WTC11 (cell line): ENCODE data around the gene HLCS. TPM values are rescaled to one million over a fixed set of nuclear protein-coding genes. Genes with fewer than 3 reads are reported as not detected.

Experiments
- ATAC-seq: fragments of 200-7000 bp; cut with Tn5 transposase; 2 replicates; pipeline ENCODE4 v1.10.0; 2021; ENCODE audit warnings: mild to moderate bottlenecking, moderate library complexity
- CTCF ChIA-PET: fragments of 300-600 bp; sonication (Branson Sonifier 250); formaldehyde crosslinking; loops from one replicate; lab custom pipeline; 2021; ENCODE audit warnings: antibody characterized with exemption; lab: Charles Lee
- POLR2A ChIA-PET: fragments of 350-600 bp; sonication (Branson Sonifier 250); formaldehyde crosslinking; loops from one replicate; lab custom pipeline; 2021; ENCODE audit warnings: antibody characterized with exemption; lab: Charles Lee
- DNase-seq: peaks from one replicate; pipeline ENCODE4 v3.0.0; 2021; ENCODE audit warnings: low spot score
- H3K27ac Mint-ChIP-seq: 2 replicates; pipeline ENCODE4 v1.8.0; 2021; ENCODE audit warnings: mixed read lengths
- H3K27me3 Mint-ChIP-seq: 2 replicates; pipeline ENCODE4 v1.8.0; 2021; ENCODE audit warnings: low read depth, mild to moderate bottlenecking, moderate library complexity, mixed read lengths
- H3K36me3 Mint-ChIP-seq: 2 replicates; pipeline ENCODE4 v1.8.0; 2021; ENCODE audit warnings: mixed read lengths
- H3K4me1 Mint-ChIP-seq: 2 replicates; pipeline ENCODE4 v1.8.0; 2022; ENCODE audit warnings: mixed read lengths
- H3K4me3 Mint-ChIP-seq: 2 replicates; pipeline ENCODE4 v1.8.0; 2021; ENCODE audit warnings: mild to moderate bottlenecking, moderate library complexity, mixed read lengths
- H3K9me3 Mint-ChIP-seq: 2 replicates; pipeline ENCODE4 v1.8.0; 2021; ENCODE audit warnings: mixed read lengths
- ATF2 ChIP-seq: sonication (generic); formaldehyde crosslinking; IDR thresholded peaks from 2 replicates; pipeline ENCODE4 v1.8.1; 2022; ENCODE audit warnings: low read depth, missing genetic modification reagents, borderline replicate concordance
- CREM ChIP-seq: sonication (generic); formaldehyde crosslinking; IDR thresholded peaks from 2 replicates; pipeline ENCODE4 v1.8.1; 2022; ENCODE audit warnings: mild to moderate bottlenecking, missing genetic modification reagents, moderate library complexity
- ETV6 ChIP-seq: sonication (generic); formaldehyde crosslinking; IDR thresholded peaks from 2 replicates; pipeline ENCODE4 v1.8.1; 2022; ENCODE audit warnings: mild to moderate bottlenecking, missing genetic modification reagents
- GABPB1 ChIP-seq: sonication (generic); formaldehyde crosslinking; IDR thresholded peaks from 2 replicates; pipeline ENCODE4 v1.8.1; 2023; ENCODE audit warnings: mild to moderate bottlenecking, missing genetic modification reagents
- GRHL2 ChIP-seq: fragments of 250-450 bp; sonication (Bioruptor Pico); IDR thresholded peaks from 2 replicates; pipeline ENCODE4 v1.8.0; 2022; ENCODE audit warnings: mild to moderate bottlenecking, moderate library complexity; ENCODE audit not compliant: insufficient replicate concordance, severe bottlenecking
- HMGA2 ChIP-seq: fragments of 250-450 bp; sonication (Bioruptor Pico); IDR thresholded peaks from 2 replicates; pipeline ENCODE4 v1.4.0; 2021; ENCODE audit warnings: mild to moderate bottlenecking, moderate library complexity
- IRF2 ChIP-seq: sonication (generic); formaldehyde crosslinking; IDR thresholded peaks from 2 replicates; pipeline ENCODE4 v1.8.0; 2022; ENCODE audit warnings: low read depth, missing genetic modification reagents, borderline replicate concordance
- MLX ChIP-seq: sonication (generic); formaldehyde crosslinking; IDR thresholded peaks from 2 replicates; pipeline ENCODE4 v1.8.1; 2023; ENCODE audit warnings: mild to moderate bottlenecking, missing genetic modification reagents, moderate library complexity
- MYBL2 ChIP-seq: sonication (generic); formaldehyde crosslinking; IDR thresholded peaks from 2 replicates; pipeline ENCODE4 v1.8.1; 2023; ENCODE audit warnings: mild to moderate bottlenecking, moderate library complexity, missing genetic modification reagents
- NFYB ChIP-seq: sonication (generic); formaldehyde crosslinking; conservative IDR thresholded peaks from 2 replicates; pipeline ENCODE4 v1.8.0; 2022; ENCODE audit warnings: low read depth, missing genetic modification reagents
- NR1H2 ChIP-seq: sonication (generic); formaldehyde crosslinking; IDR thresholded peaks from 2 replicates; pipeline ENCODE4 v1.9.0; 2021; ENCODE audit warnings: mild to moderate bottlenecking, moderate library complexity, missing genetic modification reagents
- NR2C2 ChIP-seq: sonication (generic); formaldehyde crosslinking; IDR thresholded peaks from 2 replicates; pipeline ENCODE4 v1.8.0; 2022; ENCODE audit warnings: mild to moderate bottlenecking, missing genetic modification reagents
- PRDM15 ChIP-seq: sonication (generic); formaldehyde crosslinking; IDR thresholded peaks from 2 replicates; pipeline ENCODE4 v1.8.0; 2022; ENCODE audit warnings: missing genetic modification reagents
- PRRX2 ChIP-seq: fragments of 250-450 bp; sonication (Bioruptor Pico); IDR thresholded peaks from 2 replicates; pipeline ENCODE4 v1.8.0; 2021; ENCODE audit warnings: mild to moderate bottlenecking
- SMAD3 ChIP-seq: sonication (generic); formaldehyde crosslinking; IDR thresholded peaks from 2 replicates; pipeline ENCODE4 v1.8.0; 2022; ENCODE audit warnings: missing genetic modification reagents, mild to moderate bottlenecking, borderline replicate concordance
- SMAD4 ChIP-seq: sonication (generic); formaldehyde crosslinking; IDR thresholded peaks from 2 replicates; pipeline ENCODE4 v1.8.0; 2022; ENCODE audit warnings: mild to moderate bottlenecking, missing genetic modification reagents
- SOX15 ChIP-seq: fragments of 250-450 bp; sonication (Bioruptor Pico); IDR thresholded peaks from 2 replicates; pipeline ENCODE4 v1.9.0; 2021; ENCODE audit warnings: mild to moderate bottlenecking
- ZNF263 ChIP-seq: sonication (generic); formaldehyde crosslinking; IDR thresholded peaks from 2 replicates; pipeline ENCODE4 v1.8.1; 2022; ENCODE audit warnings: low read depth, mild to moderate bottlenecking, moderate library complexity, missing genetic modification reagents
- ZNF423 ChIP-seq: fragments of 250-450 bp; sonication (Bioruptor Pico); IDR thresholded peaks from 2 replicates; pipeline ENCODE4 v2.1.2; 2022; ENCODE audit warnings: mild to moderate bottlenecking, moderate library complexity
- ZNF512 ChIP-seq: sonication (generic); formaldehyde crosslinking; IDR thresholded peaks from 2 replicates; pipeline ENCODE4 v1.8.1; 2022; ENCODE audit warnings: missing genetic modification reagents, borderline replicate concordance
- total RNA-seq: library from RNA; stranded (reverse); gene quantifications from 3 replicates; pipeline ENCODE4 v1.2.3, GENCODE V29; 2021

The HLCS gene
- total RNA-seq, 1 experiment from 2014 or later: 9.3 TPM

- ChIA-PET POLR2A (no interaction called here), CTCF (interaction anchor here (1.4 to 1.7 kb wide), 2 partner anchors 91 to 154 kb away, joined by 5 read pairs; no protein-coding TSS in a partner anchor)
- ATAC-seq (no peak), DNase-seq (no peak)
- no peak overlapping the region for H3K4me3 Mint-ChIP-seq
- H3K9me3 Mint-ChIP-seq: no peaks in the 10 kb centered on the region
- no peak overlapping the region for H3K27ac Mint-ChIP-seq
- H3K36me3 Mint-ChIP-seq: no peaks in the 10 kb centered on the region
- no peak for TF ChIP-seq SMAD4 (CRISPR knock-in tag)
- H3K27me3 Mint-ChIP-seq: no peaks in the 10 kb centered on the region
- H3K4me1 Mint-ChIP-seq: 0 out of 2 replicates have a peak, but pooled peaks cover 4% of the 10 kb centered on the region
Observed at GRCh38 chr21:36763305-36763704, 203.2 kb downstream of the HLCS start.

GRCh38 chr21:36762642-36763041 is 203.8 kb downstream of the HLCS start:
- Mint-ChIP-seq H3K4me3 (no peak overlapping the region), H3K36me3 (no peaks in the 10 kb centered on the region), H3K27ac (no peak overlapping the region), H3K4me1 (peaks cover 5% of the 10 kb centered on the region; the same call in 1 of the 2 replicates), H3K9me3 (no peaks in the 10 kb centered on the region), H3K27me3 (no peaks in the 10 kb centered on the region)
- no peak for TF ChIP-seq NR1H2 (CRISPR knock-in tag)
- ChIA-PET POLR2A (interaction anchor here (0.5 kb wide), 1 partner anchor 144 kb away, joined by 5 read pairs; no protein-coding TSS in a partner anchor), CTCF (interaction anchor here (1.4 to 1.8 kb wide), 3 partner anchors 91 to 178 kb away, joined by 3 to 5 read pairs (median 5); no protein-coding TSS in a partner anchor)
- no peak for DNase-seq
- no peak for ATAC-seq

GRCh38 chr21:36761685-36762084 is 204.8 kb downstream of the HLCS start:
- ATAC-seq: no peak
- no peak overlapping the region for H3K27ac Mint-ChIP-seq

More at GRCh38 chr21:36761685-36762084, 204.8 kb downstream of the HLCS start:
- Mint-ChIP-seq H3K36me3 (no peaks in the 10 kb centered on the region), H3K4me3 (no peak overlapping the region), H3K27me3 (no peaks in the 10 kb centered on the region), H3K9me3 (no peaks in the 10 kb centered on the region), H3K4me1 (peaks cover 7% of the 10 kb centered on the region; the same call in 1 of the 2 replicates)
- ChIA-PET POLR2A (no interaction called here), CTCF (interaction anchor here (0.5 to 1.8 kb wide), 4 partner anchors 92 to 220 kb away, joined by 3 to 5 read pairs (median 4); no protein-coding TSS in a partner anchor)
- no peak for DNase-seq
- no peak for TF ChIP-seq NFYB
- TF ChIP-seq SMAD3 (CRISPR knock-in tag): no peak
- no peak for TF ChIP-seq ATF2
- TF ChIP-seq MLX (CRISPR knock-in tag): no peak
- TF ChIP-seq GRHL2 (CRISPR knock-in tag): no peak
- no peak for TF ChIP-seq MYBL2 (CRISPR knock-in tag)
- TF ChIP-seq NR2C2 (CRISPR knock-in tag): no peak
- no peak for TF ChIP-seq SOX15
- TF ChIP-seq PRRX2: no peak
- no peak for TF ChIP-seq GABPB1 (CRISPR knock-in tag)
- TF ChIP-seq PRDM15 (CRISPR knock-in tag): no peak
- no peak for TF ChIP-seq ETV6 (CRISPR knock-in tag)
- no peak for TF ChIP-seq ZNF512
- no peak for TF ChIP-seq HMGA2 (CRISPR knock-in tag)
- no peak for TF ChIP-seq ZNF263 (CRISPR knock-in tag)
- TF ChIP-seq IRF2 (CRISPR knock-in tag): no peak
- no peak for TF ChIP-seq NR1H2 (CRISPR knock-in tag)
- TF ChIP-seq ZNF423 (CRISPR knock-in tag): no peak
- TF ChIP-seq CREM (CRISPR knock-in tag): no peak
